Measurements from ENCODE around the gene AATK. TPM values are rescaled to one million over a fixed set of nuclear protein-coding genes. Genes with fewer than 3 reads are reported as not detected.

The AATK gene
- total and polyA plus RNA-seq, 9 of the 15 experiments (the other 6 are each of a cell fraction or from before 2014, with no cell fraction given), result 0.11 to 0.55 (median 0.38) TPM; not detected in 5

DNA sequence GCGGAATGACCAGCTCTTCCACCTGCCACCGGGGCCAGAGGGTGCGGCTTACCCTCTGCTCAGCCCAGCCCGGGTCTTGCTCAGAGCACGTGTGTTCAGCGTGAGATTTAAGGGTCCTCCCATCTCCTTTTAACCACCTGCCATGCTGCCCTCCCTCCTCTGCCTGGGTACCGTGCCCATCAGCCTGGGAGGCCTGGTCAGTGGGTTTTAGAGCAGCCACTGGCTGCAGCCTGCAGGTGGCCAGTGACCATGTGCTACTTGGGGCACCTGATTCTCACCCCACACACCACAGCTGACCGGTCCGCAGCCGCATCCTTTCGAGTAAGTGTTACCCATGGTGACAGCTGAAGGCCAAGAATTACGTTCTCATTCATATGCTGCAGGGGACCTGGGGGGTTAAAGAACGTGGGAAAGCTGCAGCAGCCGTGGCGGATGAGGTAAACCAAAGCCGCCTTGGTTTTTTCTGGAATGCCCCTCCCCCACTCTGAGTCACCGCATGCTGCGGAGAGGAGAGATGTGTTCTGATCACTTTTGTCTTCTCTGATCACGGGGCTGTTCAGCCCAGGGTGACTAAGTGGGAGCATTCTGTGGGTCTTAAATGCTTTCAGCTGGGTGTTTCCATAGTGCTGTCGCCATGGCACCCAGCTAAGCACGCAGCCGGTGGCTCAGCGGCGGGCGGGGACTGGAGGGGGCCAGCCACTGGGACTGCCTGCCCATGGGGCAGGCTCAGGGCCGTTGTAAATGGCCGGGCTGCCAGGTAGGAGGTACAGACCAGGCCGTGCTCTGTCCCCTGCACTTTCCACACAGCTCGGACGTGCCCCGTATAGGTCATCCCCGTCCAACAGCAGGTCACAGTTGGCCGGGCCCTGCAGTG lies 71.3 kb downstream of the AATK start (continued):
- TF ChIP-seq, protein P1, sequence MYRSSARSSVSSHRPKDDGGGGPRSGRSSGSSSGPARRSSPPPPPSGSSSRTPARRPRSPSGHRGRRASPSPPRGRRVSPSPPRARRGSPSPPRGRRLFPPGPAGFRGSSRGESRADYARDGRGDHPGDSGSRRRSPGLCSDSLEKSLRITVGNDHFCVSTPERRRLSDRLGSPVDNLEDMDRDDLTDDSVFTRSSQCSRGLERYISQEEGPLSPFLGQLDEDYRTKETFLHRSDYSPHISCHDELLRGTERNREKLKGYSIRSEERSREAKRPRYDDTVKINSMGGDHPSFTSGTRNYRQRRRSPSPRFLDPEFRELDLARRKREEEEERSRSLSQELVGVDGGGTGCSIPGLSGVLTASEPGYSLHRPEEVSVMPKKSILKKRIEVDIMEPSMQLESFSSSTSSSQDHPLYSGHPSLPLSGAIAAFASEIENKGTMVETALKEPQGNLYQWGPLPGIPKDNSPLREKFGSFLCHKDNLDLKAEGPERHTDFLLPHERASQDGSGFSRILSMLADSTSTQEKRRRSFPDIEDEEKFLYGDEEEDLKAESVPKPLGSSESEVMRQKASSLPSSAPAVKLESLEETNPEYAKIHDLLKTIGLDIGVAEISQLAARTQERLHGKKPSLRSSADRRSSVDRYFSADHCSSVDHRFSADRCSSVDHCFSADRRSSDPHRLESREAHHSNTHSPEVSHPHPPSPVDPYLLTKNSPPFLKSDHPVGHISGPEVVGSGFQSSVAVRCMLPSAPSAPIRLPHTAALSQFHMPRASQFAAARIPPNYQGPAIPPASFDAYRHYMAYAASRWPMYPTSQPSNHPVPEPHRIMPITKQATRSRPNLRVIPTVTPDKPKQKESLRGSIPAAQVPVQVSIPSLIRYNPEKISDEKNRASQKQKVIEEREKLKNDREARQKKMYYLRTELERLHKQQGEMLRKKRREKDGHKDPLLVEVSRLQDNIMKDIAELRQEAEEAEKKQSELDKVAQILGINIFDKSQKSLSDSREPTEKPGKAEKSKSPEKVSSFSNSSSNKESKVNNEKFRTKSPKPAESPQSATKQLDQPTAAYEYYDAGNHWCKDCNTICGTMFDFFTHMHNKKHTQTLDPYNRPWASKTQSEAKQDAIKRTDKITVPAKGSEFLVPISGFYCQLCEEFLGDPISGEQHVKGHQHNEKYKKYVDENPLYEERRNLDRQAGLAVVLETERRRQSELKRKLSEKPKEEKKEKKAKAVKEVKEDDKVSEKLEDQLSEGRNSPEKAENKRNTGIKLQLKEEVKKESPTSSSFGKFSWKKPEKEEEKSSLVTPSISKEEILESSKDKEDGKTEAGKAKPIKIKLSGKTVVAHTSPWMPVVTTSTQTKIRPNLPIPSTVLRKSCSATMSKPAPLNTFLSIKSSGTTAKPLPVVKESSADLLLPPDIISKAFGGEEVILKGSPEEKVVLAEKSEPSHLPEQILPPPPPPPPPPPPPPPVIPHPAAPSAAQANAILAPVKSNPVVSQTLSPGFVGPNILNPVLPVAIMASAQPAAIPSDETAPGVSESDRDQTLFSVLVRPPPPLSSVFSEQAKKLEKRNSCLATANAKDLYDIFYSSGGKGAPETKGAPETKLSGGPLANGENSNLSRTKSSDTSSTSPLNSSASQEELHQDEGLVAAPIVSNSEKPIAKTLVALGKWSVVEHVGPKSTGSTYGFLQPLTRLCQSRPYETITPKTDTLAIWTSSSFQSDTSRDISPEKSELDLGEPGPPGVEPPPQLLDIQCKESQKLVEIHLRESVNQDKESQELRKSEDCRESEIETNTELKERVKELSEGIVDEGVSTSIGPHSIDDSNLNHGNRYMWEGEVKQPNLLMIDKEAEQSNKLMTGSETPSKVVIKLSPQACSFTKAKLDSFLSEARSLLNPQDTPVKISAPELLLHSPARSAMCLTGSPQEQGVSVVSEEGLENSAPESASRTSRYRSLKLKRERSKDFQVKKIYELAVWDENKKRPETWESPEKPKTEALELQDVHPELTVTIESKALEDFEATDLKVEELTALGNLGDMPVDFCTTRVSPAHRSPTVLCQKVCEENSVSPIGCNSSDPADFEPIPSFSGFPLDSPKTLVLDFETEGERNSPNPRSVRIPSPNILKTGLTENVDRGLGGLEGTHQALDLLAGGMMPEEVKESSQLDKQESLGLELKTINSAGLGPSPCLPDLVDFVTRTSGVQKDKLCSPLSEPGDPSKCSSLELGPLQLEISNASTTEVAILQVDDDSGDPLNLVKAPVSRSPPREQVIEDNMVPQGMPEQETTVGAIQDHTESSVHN (IDR thresholded peaks at IDR 0.05; ENCODE audit: borderline replicate concordance in 1 of 2, low read depth in 1 of 2), result peak in 1 of 2 experiments; percentile 94; a peak in 2 of 4 replicates
- TF ChIP-seq YY1 (IDR thresholded peaks at IDR 0.05; ENCODE audit: borderline replicate concordance in 1 of 3, control insufficient read depth in 1 of 3, extremely low read depth in 1 of 3, insufficient read depth in 3 of 3, insufficient read length in 1 of 3, insufficient replicate concordance in 2 of 3, low read depth in 1 of 3, low read length in 2 of 3) (peak in 1 of 3 experiments; percentile 41), DDX20 (tag; IDR thresholded peaks at IDR 0.05; ENCODE audit: low read depth) (no peak), NFE2 (IDR thresholded peaks at IDR 0.05; ENCODE audit: low read depth) (peak; percentile 44), FOXJ3 (CRISPR knock-in tag; IDR thresholded peaks at IDR 0.05) (peak; percentile 84), ZNF780A (CRISPR knock-in tag; IDR thresholded peaks at IDR 0.05) (no peak), ZNF436 (CRISPR knock-in tag; IDR thresholded peaks at IDR 0.05) (no peak), TCF3 (CRISPR knock-in tag; IDR thresholded peaks at IDR 0.05) (peak; percentile 57), NBN (IDR thresholded peaks at IDR 0.05; ENCODE audit: low read depth) (peak; percentile 59), RNF2 (IDR thresholded peaks at IDR 0.05) (peak; percentile 91), BACH1 (tag; IDR thresholded peaks at IDR 0.05) (no peak; the same call in 1 of the 2 replicates), NEUROD1 (IDR thresholded peaks at IDR 0.05; ENCODE audit: borderline replicate concordance, low read depth, low read length, partially characterized antibody) (peak; percentile 89), GATAD2A (IDR thresholded peaks at IDR 0.05) (peak; percentile 52; the same call in 1 of the 2 replicates)
- TF ChIP-seq, protein P2, sequence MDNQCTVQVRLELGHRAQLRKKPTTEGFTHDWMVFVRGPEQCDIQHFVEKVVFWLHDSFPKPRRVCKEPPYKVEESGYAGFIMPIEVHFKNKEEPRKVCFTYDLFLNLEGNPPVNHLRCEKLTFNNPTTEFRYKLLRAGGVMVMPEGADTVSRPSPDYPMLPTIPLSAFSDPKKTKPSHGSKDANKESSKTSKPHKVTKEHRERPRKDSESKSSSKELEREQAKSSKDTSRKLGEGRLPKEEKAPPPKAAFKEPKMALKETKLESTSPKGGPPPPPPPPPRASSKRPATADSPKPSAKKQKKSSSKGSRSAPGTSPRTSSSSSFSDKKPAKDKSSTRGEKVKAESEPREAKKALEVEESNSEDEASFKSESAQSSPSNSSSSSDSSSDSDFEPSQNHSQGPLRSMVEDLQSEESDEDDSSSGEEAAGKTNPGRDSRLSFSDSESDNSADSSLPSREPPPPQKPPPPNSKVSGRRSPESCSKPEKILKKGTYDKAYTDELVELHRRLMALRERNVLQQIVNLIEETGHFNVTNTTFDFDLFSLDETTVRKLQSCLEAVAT (IDR thresholded peaks at IDR 0.05), result peak in 1 of 2 experiments; percentile 43; a peak in 1 of 4 replicates
- TF ChIP-seq, protein P3, sequence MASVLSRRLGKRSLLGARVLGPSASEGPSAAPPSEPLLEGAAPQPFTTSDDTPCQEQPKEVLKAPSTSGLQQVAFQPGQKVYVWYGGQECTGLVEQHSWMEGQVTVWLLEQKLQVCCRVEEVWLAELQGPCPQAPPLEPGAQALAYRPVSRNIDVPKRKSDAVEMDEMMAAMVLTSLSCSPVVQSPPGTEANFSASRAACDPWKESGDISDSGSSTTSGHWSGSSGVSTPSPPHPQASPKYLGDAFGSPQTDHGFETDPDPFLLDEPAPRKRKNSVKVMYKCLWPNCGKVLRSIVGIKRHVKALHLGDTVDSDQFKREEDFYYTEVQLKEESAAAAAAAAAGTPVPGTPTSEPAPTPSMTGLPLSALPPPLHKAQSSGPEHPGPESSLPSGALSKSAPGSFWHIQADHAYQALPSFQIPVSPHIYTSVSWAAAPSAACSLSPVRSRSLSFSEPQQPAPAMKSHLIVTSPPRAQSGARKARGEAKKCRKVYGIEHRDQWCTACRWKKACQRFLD (CRISPR knock-in tag; IDR thresholded peaks at IDR 0.05), result peak; percentile 86
